Right renal cortex interstitium (tissue), 3 donors: ENCODE results near the gene SUV39H1. TPM values are rescaled to one million over a fixed set of nuclear protein-coding genes. Genes with fewer than 3 reads are reported as not detected.
"Not testable (repeated sequence)": the region's sequence is repeated elsewhere in the genome, so short reads cannot be mapped to it uniquely, and the experiment has no call there.

ENCODE experiments used
- DNase-seq, 3 donors: peaks; one replicate each; pipeline ENCODE4 v3.0.0-alpha.2; 2013; ENCODE audit warnings: low read depth in 3 of 3, low spot score in 2 of 3
- polyA plus RNA-seq, 3 donors: library from polyadenylated mRNA; unstranded; fragments of 120-200 nt; gene quantifications; one replicate each; pipeline ENCODE4 v1.2.1, GENCODE V29; 2013; ENCODE audit not compliant: insufficient read length in 3 of 3

Gene SUV39H1, protein sequence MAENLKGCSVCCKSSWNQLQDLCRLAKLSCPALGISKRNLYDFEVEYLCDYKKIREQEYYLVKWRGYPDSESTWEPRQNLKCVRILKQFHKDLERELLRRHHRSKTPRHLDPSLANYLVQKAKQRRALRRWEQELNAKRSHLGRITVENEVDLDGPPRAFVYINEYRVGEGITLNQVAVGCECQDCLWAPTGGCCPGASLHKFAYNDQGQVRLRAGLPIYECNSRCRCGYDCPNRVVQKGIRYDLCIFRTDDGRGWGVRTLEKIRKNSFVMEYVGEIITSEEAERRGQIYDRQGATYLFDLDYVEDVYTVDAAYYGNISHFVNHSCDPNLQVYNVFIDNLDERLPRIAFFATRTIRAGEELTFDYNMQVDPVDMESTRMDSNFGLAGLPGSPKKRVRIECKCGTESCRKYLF
- polyA plus RNA-seq, result 1 to 10 TPM; 5.7 to 6.5 (median 6.0) TPM

DNA sequence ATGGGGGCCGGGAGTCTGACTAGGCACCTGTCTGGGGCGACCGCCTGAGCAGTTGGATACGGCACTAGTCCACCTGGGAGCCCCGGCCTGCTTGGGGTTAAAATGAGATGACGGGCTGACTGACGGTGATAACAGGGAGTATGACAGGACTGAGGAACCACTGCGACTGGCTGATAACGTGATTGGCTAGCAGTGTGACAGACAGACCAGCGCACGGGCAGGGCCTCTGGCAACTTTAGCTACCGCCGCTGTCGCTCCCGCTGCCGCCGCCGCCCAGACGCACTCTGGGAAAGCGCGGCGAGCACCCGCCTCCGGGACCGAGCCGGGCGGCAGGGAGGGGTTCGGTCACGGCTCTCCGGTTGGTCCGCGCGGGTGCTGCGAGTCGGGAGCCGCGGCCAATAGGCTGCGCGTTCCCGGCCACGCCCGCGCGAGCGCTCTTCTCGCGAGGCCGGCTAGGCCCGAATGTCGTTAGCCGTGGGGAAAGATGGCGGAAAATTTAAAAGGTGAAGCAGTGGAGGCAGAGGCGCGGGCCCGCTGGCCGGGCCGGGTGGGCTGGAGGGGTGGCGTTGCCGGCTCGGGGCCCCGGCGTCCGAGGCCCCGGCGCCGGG lies at the start of gene SUV39H1:
Gene SUV39H1 (plus strand): TSS at position 434 of the 608 bp plus-strand sequence. CDS start 51 bp downstream, at position 485.
- DNase-seq, result peak; percentile 43 to 74 (median 72)

DNA sequence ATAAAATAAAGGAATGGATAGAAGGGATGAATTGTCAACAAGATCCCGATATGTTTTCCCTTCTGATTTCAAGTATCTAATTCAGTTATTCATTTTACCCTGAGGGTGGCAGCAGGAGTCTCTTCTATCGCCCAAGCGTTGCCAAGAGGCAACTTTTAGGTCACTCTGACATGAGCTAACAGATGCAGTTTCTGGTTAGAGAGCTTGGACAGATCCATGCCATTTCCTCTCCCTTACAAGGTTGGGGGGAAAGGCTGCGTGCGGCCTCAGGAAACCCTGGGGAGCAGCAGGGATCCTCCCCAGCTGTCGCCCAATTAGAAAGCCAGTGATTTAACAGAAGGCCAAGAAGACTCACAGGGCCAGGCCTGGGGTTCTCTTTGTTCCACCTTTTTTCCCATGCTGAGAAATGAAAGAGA lies 48.2 kb upstream of the SUV39H1 start:
- DNase-seq, result peak in 2 of 3 donors; percentile 19 to 29

DNA sequence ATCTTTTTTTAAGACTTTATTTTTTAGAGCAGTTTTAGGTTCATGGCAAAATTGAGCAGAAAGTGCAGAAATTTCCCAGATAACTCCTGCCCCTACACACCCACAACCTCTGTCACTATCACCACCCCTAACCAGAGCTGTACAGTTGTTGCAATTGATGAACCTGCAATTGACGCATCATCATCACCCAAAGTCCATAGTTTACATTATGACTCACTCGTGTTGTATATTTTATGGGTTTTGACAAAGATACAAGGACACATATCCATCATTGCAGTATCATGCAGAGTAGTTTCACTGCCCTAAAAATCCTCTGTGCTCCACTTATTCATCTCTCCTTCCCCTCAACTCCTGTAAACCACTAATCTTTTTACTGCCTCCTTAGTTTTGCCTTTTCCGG lies 47.4 kb upstream of the SUV39H1 start:
- DNase-seq, result no peak

DNA sequence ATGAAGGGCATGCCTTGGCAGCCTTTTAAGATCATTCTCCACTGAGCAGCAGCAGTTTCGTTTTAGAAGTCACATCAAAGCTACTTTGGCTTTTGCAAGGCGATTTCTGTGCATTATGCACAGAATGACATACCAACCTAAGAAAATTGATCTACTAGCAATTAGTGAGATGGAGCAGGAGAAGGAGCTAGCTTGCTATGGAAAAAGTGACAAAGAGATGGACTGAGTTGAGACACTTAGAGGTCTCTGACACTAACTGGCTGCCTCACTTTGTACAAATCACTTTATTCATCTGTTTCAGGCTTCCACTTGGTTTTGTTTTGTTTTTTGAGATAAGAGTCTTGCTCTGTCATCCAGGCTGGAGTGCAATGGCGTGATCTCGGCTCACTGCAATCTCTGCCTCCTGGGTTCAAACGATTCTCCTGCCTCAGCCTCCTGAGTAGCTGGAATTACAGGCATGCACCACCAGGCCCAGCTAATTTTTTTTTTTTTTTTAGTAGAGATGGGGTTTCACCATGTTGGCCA lies 44.4 kb upstream of the SUV39H1 start:
- DNase-seq, result not testable (repeated sequence)

DNA sequence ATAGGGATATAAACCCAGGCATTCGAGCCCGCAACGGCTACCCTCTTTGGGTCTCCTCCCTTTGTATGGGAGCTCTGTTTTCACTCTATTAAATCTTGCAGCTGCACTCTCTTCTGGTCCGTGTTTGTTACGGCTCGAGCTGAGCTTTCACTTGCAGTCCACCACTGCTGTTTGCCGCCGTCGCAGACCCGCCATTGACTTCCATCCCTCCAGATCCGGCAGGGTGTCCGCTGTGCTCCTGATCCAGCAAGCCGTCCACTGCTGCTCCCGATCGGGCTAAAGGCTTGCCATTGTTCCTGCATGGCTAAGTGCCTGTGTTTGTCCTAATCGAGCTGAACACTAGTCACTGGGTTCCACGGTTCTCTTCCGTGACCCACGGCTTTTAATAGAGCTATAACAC lies 41.8 kb upstream of the SUV39H1 start:
- not testable (repeated sequence) for DNase-seq

DNA sequence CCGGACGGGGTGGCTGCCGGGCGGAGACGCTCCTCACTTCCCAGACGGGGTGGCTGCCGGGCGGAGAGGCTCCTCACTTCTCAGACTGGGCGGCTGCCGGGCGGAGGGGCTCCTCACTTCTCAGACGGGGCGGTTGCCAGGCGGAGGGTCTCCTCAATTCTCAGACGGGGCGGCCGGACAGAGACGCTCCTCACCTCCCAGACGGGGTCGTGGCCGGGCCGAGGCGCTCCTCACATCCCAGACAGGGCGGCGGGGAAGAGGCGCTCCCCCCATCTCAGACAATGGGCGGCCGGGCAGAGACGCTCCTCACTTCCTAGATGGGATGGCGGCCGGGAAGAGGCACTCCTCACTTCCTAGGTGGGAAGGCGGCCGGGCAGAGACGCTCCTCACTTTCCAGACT lies 36.8 kb upstream of the SUV39H1 start:
- DNase-seq, result not testable (repeated sequence)

DNA sequence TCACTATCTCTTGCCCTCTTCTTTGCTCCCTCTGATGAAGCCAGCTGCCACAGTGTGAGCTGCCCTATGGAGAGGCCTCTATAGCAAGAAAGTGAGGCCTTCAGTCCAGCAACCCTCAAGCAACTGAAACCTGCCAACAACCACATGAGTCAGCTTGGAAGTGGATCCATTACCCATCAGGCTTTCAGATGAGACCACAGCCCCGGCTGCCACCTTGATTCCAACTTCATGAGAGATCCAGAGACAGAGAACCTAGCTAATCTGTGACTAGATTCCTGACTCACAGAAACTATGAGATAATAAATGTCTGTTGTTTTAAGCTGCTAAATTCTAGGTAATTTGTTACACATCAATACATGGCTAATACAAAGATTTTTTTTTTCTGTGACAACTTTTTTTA lies 33.3 kb upstream of the SUV39H1 start:
- no peak for DNase-seq

DNA sequence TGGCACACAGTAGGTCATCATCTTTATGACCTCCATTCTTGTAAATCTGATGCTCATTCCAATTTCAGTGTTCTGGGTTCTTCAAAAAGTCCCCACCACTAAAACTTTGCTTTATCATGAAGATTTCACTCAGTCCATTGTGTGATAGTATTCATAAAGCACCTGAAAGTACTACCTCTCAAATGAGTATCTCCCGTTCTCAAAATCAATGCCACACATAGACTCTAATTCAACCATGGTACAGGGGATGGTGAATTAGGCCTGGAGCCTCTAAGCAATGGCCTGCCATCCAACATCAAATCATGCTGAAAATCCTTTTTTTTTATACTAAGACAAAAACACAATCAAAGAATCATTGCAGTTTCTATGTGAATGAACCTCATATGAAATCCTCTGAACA lies 32.4 kb upstream of the SUV39H1 start:
- DNase-seq, result no peak

DNA sequence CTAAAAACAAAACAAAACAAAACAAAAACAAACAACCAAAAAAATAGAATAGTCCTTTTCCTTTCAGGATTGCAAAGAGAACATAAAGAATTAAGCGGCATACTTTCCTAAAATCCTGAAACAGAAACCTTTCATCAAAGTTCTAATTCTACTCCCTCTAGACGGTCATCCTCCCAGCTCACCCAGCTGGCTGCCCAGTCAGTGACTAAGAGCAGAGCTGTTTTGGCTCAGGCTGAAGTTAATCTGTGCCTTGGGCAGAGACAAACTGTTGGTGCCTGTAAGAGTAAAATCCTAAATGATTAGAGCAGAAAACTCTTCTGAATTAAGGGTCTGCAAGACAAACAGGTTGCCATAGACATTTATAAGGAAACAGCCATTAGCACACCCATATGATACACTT lies 30.5 kb upstream of the SUV39H1 start:
- DNase-seq, result no peak

DNA sequence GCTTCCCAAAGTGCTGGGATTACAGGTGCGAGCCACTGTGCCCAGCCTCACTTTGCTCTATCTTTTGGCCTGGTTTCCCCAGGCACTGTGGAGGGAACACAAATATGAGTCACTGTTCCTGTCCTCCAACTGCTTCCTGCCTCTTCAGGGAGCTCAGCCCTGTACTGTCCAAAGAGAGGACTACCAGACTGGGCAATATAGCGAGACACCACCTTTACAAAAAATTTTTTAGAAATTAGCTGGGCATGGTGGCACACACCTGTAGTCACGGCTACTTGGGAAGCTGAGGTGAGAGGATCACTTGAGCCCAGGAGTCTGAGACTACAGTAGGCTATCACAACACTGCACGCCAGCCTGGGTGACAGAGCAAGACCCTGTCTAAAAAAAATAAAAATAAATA lies 29.9 kb upstream of the SUV39H1 start:
- no peak for DNase-seq

DNA sequence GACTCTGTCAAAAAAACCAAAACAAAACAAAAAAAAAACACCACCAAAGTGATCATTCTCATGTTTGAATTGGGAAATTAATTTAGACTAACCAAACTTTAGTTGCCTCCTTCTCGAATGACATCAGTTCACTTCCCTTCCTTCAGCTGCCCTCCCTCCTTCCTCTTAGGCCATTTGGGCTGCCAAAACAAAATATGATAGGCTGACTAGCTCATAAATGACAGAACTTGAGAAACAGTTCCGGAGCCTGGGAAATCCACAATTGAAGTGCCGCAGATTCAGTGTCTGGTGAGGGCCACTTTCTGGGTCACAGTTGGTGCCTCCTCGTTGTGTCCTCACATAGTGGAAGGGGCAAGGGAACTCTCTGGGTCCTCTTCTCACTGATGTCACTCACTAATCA lies 29.0 kb upstream of the SUV39H1 start:
- DNase-seq, result no peak

DNA sequence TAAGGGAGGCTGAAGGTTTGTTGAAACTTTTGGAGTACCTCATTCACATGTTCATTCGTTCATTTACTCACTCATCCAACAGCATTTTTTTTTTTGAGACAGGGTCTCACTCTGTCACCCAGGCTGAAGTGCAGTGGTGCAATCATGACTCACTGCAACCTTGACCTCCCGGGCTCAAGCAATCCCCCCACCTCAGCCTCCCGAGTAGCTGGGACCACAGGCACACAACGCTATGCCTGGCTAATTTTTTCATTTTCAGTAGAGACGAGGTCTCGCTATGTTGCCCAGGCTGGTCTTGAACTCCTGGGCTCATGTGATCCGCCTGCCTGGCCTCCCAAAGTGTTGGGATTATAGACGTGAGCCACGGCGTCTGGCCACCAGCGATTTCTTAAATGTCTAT lies 28.3 kb upstream of the SUV39H1 start:
- DNase-seq, result not testable (repeated sequence)

DNA sequence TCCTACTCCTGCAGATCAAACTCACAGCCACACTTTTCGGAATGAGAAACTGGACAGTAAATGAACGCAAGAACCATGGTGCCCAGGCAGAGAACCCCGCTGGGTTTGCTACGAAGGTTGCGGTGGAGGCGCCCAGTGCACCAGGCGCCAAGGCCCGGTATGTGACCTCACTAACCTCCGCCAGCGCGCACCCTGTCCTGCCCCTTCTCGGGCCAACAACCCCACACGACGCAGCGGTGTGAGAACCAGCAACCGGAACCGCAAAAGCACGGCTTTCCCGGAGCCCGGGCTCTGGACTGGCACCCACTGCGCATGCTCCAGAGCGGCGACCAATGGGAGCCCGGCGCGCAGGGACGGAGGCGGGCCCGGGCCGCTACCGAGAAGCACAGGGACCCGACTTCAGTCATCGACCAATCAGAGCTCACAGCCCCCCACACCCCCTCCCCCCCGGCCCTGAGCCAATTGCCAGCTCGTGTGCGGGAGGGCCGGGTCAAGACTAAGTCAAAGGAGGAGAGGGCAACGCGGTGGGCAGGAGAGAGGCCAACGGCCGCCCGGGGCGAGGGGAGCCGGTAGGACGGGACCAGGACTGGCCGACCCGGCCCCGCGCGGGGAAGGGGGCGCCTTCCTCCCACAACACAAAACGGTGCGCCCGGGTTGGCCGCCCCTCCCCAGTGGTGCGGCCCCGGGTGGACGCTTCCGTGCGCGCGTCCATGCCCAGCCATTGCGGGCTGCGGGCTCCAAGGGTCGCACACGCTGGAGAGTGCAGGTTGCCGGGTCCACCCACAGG lies 20.2 kb upstream of the SUV39H1 start:
- DNase-seq, result peak; percentile 47 to 67 (median 58)

DNA sequence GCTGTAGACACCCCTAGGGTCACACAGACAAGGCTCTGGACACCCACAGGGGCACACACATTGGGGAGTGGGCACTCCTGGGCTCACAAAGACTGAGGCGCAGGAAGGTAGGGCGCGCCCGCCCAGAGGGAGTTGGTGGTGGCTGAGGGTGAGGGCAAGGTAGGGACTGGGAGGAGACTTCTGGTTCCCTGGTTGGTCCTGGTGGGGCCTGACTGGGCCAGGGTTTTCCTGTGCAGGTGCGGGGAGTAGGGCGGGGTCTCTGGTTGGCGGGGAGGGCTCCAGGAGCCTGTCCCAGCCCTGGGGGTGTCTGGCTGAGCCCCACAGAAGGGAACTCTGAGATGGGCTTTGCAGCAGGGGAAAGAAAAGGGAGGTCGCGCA lies 19.7 kb upstream of the SUV39H1 start:
- DNase-seq, result no peak

DNA sequence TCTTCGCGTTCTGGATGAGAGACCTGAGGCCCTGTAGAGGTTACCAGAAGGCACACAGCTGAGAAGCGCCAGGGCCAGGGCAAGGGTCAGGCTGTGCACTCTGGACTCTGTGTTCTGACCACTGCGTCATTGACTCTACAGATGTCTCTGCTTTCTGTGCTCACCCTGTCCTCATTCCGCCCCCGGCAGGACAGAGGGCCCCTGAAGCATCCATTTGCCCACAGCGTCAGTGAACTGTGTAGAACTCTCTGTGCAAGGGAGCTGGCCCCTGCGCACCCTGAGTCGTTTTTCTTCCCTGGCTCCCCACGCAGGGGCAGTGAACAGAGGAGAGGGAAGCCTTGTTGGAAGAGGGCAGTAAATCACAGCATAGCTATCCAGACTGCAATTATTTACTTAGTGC lies 19.0 kb upstream of the SUV39H1 start:
- no peak for DNase-seq

DNA sequence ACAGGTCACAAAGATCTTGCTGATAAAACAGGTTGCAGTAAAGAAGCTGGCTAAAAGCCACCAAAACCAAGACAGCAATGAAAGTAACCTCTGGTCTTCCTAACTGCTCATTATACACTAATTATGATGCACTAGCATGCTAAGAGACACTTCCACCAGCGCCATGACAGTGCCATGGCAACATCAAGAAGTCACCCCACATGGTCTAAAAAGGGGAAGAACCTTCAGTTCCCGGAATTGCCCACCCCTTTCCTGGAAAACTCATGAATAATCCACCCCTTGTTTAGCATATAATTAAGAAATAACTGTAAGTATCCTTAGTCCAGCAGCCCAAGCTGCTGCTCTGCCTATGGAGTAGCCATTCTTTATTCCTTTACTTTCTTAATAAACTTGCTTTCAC lies 16.1 kb upstream of the SUV39H1 start:
- DNase-seq, result not testable (repeated sequence)

DNA sequence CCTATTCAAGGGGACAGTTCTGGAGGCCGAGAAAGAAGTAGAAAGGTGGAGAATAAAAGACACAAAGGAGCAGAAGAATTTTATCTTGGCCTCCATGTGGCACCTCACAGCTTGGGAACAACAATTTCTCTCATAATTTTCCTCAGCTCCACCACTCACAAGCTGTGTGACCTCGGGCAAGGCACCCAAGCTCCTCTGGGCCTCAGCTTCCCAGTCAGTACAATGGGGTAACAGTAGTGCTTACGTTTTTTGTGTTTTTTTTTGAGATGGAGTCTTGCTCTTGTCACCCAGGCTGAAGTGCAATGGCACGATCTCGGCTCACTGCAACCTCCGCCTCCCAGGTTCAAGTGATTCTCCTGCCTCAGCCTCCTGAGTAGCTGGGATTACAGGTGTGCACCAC lies 15.6 kb upstream of the SUV39H1 start:
- DNase-seq, result not testable (repeated sequence)

DNA sequence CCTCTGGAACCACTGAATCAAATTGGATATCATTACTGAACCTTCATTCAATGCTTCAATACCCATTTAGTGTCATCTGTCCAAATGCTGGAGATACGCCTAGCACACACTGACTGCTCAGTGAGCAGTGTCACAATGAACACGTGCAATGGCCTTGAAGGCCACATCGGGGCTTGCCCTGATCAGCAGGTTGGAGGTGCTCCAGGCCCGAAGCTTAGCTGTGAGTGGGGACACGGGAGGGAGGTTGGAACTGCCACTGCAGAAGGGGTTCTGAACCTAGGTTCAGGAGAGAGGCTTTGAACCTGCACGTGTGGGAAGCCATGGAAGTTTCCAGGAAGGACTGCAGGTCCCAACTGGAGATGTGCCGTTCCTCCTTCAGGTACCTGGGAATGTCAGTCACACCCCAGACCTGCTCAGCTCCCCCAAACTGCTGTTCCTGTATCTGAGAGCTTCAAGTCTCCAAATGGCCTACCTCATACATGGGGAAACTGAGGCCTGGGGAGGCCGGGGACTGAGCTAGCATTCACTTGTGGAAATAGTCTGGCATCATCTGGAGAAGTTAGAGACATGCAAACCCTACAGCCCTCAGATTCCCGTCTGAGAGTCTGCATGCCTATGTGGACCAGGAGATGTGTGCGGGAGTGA lies 14.9 kb upstream of the SUV39H1 start:
- no peak for DNase-seq

DNA sequence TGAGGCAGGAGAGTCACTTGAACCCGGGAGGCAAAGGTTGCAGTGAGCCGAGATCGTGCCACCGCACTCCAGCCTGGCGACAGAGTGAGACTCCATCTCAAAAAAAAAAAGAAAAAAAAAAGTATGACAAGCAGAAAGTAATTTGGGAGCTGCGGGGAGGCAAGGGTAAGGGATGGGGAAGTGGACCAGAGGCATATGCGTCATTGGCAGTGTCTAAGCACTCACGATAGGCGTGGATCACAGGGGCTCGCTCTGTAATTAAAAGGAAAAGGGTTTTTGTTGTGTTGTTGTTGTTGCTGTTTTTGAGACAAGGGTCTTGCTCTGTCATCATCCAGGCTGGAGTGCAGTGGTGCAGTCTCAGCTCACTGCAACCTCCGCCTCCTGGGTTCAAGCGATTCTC lies 13.7 kb upstream of the SUV39H1 start:
- DNase-seq, result not testable (repeated sequence)

DNA sequence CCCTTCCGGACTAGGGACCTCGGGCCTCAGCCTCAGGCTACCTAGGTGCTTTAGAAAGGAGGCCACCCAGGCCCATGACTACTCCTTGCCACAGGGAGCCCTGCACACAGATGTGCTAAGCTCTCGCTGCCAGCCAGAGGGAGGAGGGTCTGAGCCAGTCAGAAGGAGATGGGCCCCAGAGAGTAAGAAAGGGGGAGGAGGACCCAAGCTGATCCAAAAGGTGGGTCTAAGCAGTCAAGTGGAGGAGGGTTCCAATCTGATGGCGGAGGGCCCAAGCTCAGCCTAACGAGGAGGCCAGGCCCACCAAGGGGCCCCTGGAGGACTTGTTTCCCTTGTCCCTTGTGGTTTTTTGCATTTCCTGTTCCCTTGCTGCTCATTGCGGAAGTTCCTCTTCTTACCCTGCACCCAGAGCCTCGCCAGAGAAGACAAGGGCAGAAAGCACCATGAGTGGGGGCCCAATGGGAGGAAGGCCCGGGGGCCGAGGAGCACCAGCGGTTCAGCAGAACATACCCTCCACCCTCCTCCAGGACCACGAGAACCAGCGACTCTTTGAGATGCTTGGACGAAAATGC lies 13.0 kb upstream of the SUV39H1 start, which contains the start of gene WAS:
Gene WAS (plus strand): TSS at position 389 of the 572 bp plus-strand sequence. CDS start 55 bp downstream, at position 444.
- no peak for DNase-seq
